Measurements from ENCODE around the gene LIMS2.

GRCh38 chr2:127681288-127681804, 6.0 kb upstream of the LIMS2 start:
- TF ChIP-seq KDM1A (IDR thresholded peaks at IDR 0.05; ENCODE audit: low read depth) (no peak), SMC3 (IDR thresholded peaks at IDR 0.05) (no peak), CHD4 (IDR thresholded peaks at IDR 0.05; ENCODE audit: borderline replicate concordance) (no peak), MYC (IDR thresholded peaks at IDR 0.05; ENCODE audit: borderline replicate concordance, low read length) (no peak), REST (IDR thresholded peaks at IDR 0.05) (no peak), MAX (IDR thresholded peaks at IDR 0.05) (no peak), RAD21 (conservative IDR thresholded peaks at IDR 0.05 in 1 of 2, IDR thresholded peaks at IDR 0.05 in 1 of 2) (no peak), HMGXB4 (CRISPR knock-in tag; IDR thresholded peaks at IDR 0.05; ENCODE audit: borderline replicate concordance) (no peak), EP300 (IDR thresholded peaks at IDR 0.05) (no peak), SREBF2 (IDR thresholded peaks at IDR 0.05) (no peak), TFCP2L1 (CRISPR knock-in tag; IDR thresholded peaks at IDR 0.05) (no peak)
- TF ChIP-seq, protein P1, sequence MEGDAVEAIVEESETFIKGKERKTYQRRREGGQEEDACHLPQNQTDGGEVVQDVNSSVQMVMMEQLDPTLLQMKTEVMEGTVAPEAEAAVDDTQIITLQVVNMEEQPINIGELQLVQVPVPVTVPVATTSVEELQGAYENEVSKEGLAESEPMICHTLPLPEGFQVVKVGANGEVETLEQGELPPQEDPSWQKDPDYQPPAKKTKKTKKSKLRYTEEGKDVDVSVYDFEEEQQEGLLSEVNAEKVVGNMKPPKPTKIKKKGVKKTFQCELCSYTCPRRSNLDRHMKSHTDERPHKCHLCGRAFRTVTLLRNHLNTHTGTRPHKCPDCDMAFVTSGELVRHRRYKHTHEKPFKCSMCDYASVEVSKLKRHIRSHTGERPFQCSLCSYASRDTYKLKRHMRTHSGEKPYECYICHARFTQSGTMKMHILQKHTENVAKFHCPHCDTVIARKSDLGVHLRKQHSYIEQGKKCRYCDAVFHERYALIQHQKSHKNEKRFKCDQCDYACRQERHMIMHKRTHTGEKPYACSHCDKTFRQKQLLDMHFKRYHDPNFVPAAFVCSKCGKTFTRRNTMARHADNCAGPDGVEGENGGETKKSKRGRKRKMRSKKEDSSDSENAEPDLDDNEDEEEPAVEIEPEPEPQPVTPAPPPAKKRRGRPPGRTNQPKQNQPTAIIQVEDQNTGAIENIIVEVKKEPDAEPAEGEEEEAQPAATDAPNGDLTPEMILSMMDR (IDR thresholded peaks at IDR 0.05), result no peak
